Measurements from ENCODE around the gene TMIGD3. TPM values are rescaled to one million over a fixed set of nuclear protein-coding genes. Genes with fewer than 3 reads are reported as not detected.

TMIGD3 gene
- total and polyA plus RNA-seq, 7 experiments from 2014 or later: 0.41 TPM; not detected in 6

DNA sequence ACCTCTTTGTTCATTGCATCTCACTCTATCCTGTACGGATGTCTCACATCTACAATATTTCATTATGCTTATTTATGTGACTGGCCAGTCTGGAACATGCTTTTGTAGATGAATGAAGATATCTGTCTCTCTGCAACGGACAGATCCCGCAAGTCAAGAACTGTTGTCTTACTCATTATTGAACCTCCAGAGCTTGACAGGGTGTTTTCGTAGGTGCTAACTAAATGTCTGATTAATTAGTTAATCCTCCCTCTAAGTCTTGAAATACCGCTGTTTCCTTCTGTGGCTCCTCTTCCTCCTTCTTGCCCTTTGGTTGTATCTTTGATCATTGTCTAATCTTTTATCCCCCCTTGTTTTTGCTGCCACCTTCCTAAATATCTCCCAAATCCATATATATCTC, 32.8 kb downstream of the TMIGD3 start:
- Histone ChIP-seq H3K36me3 (ENCODE audit: control insufficient read depth in 2 of 3, insufficient read depth in 3 of 3, low read length in 3 of 3) (peaks cover 0 to 13% (median 0%) of the 10 kb centered on the region in 3 experiments), H3K4me1 (ENCODE audit: control insufficient read depth in 2 of 2, insufficient read depth in 2 of 2, low read length in 2 of 2) (peaks cover 41 to 45% of the 10 kb centered on the region in 2 donors), H3K27me3 (ENCODE audit: control insufficient read depth in 2 of 2, insufficient read depth in 2 of 2, low read length in 2 of 2) (no peaks in the 10 kb centered on the region), H3K27ac (ENCODE audit: low read depth, low read length) (peak overlapping the region; percentile 68), H3K4me3 (ENCODE audit: low read length) (peak overlapping the region; percentile 37), H3K9me3 (ENCODE audit: control insufficient read depth in 2 of 3, low read length in 3 of 3) (no peaks in the 10 kb centered on the region)
- CTCF ChIA-PET: interaction anchor here (0.6 to 3.2 kb wide), 3 partner anchors 11 to 440 kb away, joined by 5 to 15 read pairs (median 5); no protein-coding TSS in a partner anchor
- POLR2A ChIA-PET: interaction anchor here (1.0 to 9.0 kb wide), 3 partner anchors 10 to 281 kb away, joined by 3 to 96 read pairs (median 4); partner anchors contain the start of genes ATP5PB and WDR77
- Mint-ChIP-seq H3K4me1 (peaks cover 7 to 22% (median 11%) of the 10 kb centered on the region in 7 donors), H3K36me3 (peaks cover 0 to 20% (median 4%) of the 10 kb centered on the region in 5 donors), H3K9me3 (no peaks in the 10 kb centered on the region), H3K27me3 (no peaks in the 10 kb centered on the region), H3K27ac (no peak overlapping the region), H3K4me3 (no peak overlapping the region)
- intact Hi-C loops (cut with micrococcal nuclease): loop anchor here (5.0 to 10.0 kb wide), 3 partner anchors 37 to 1256 kb away; partner anchors contain the start of genes CHI3L2 (in 1 of the 2) and KCNC4 (in 1 of the 2)
- DNase-seq (no peak), ATAC-seq (peak; percentile 8)

DNA sequence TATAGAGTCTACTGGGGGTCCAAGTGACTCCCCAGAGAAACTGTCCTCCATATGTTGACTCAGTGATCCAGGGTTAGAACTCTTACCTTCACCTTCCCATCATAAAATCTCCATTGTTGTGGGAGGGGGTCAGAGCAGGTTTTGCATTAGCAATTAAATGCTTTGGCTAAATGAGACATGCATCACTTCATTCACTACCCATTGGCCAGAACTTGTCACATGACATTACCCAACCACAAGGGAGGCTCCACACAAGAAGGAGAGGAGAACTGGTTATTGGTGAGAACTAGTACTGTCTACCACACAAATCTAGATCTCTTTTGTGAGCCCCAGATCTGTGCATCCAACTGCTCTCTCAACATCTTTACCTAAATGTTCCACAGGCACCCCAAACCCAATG, 33.9 kb downstream of the TMIGD3 start:
- H3K9me3 Mint-ChIP-seq: no peaks in the 10 kb centered on the region
- H3K36me3 ChIP-seq (ENCODE audit: control insufficient read depth in 2 of 3, insufficient read depth in 3 of 3, low read length in 3 of 3): peaks cover 0 to 13% (median 0%) of the 10 kb centered on the region in 3 experiments
- DNase-seq: no peak
- no peaks in the 10 kb centered on the region for H3K27me3 ChIP-seq (ENCODE audit: control insufficient read depth in 2 of 2, insufficient read depth in 2 of 2, low read length in 2 of 2)
- H3K4me1 ChIP-seq (ENCODE audit: control insufficient read depth in 2 of 2, insufficient read depth in 2 of 2, low read length in 2 of 2): peaks cover 37 to 40% of the 10 kb centered on the region in 2 donors
- no peak overlapping the region for H3K4me3 Mint-ChIP-seq
- peaks cover 2 to 25% (median 13%) of the 10 kb centered on the region in 7 donors for H3K4me1 Mint-ChIP-seq
- no peak overlapping the region for H3K4me3 ChIP-seq (ENCODE audit: low read length)
- H3K27ac ChIP-seq (ENCODE audit: low read depth, low read length): peak overlapping the region; percentile 68
- no peak for ATAC-seq
- H3K9me3 ChIP-seq (ENCODE audit: control insufficient read depth in 2 of 3, low read length in 3 of 3): no peaks in the 10 kb centered on the region
- H3K27ac Mint-ChIP-seq: no peak overlapping the region
- intact Hi-C loops (cut with micrococcal nuclease): no loop called here
- no peaks in the 10 kb centered on the region for H3K27me3 Mint-ChIP-seq
- CTCF ChIA-PET: no interaction called here
- H3K36me3 Mint-ChIP-seq: peaks cover 0 to 23% (median 10%) of the 10 kb centered on the region in 5 donors
- POLR2A ChIA-PET: interaction anchor here (0.7 to 2.3 kb wide), 5 partner anchors 9 to 123 kb away, joined by 3 to 13 read pairs (median 3); partner anchors contain the start of genes ATP5PB and WDR77

DNA sequence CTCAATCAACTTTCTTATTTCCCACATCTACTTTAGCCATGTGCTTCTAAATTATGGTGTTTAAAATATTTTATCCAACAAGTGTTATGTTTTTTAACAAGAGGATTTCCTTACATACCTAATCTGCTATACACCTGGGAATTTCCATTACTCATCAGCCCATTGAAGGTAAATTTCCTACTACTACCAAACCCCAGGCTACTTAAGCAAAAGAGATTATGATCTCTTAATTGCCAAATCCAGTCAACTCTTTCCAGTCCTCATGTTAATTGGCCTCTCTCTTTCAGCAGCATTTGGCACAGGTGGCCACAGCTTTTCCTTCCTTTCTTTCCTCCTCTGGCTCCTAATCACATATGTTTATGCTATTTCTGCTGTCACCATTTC, 34.7 kb downstream of the TMIGD3 start:
- no peak overlapping the region for H3K27ac ChIP-seq (ENCODE audit: low read depth, low read length)
- no peak for ATAC-seq
- ChIA-PET CTCF (interaction anchor here (0.6 kb wide), 1 partner anchor 71 kb away, joined by 6 read pairs; no protein-coding TSS in a partner anchor), POLR2A (interaction anchor here (0.7 to 2.3 kb wide), 7 partner anchors 8 to 124 kb away, joined by 3 to 13 read pairs (median 3); partner anchors contain the start of genes ATP5PB and WDR77)
- Mint-ChIP-seq H3K4me3 (no peak overlapping the region), H3K36me3 (peaks cover 0 to 23% (median 17%) of the 10 kb centered on the region in 5 donors), H3K9me3 (no peaks in the 10 kb centered on the region), H3K27me3 (no peaks in the 10 kb centered on the region), H3K27ac (no peak overlapping the region), H3K4me1 (peaks cover 4 to 32% (median 20%) of the 10 kb centered on the region in 7 donors)
- H3K9me3 ChIP-seq (ENCODE audit: control insufficient read depth in 2 of 3, low read length in 3 of 3): no peaks in the 10 kb centered on the region
- H3K27me3 ChIP-seq (ENCODE audit: control insufficient read depth in 2 of 2, insufficient read depth in 2 of 2, low read length in 2 of 2): no peaks in the 10 kb centered on the region
- no peak for DNase-seq
- H3K4me3 ChIP-seq (ENCODE audit: low read length): no peak overlapping the region
- H3K36me3 ChIP-seq (ENCODE audit: control insufficient read depth in 2 of 3, insufficient read depth in 3 of 3, low read length in 3 of 3): peaks cover 0 to 13% (median 0%) of the 10 kb centered on the region in 3 experiments
- intact Hi-C loops (cut with micrococcal nuclease): no loop called here
- H3K4me1 ChIP-seq (ENCODE audit: control insufficient read depth in 2 of 2, insufficient read depth in 2 of 2, low read length in 2 of 2): peaks cover 37 to 40% of the 10 kb centered on the region in 2 donors

DNA sequence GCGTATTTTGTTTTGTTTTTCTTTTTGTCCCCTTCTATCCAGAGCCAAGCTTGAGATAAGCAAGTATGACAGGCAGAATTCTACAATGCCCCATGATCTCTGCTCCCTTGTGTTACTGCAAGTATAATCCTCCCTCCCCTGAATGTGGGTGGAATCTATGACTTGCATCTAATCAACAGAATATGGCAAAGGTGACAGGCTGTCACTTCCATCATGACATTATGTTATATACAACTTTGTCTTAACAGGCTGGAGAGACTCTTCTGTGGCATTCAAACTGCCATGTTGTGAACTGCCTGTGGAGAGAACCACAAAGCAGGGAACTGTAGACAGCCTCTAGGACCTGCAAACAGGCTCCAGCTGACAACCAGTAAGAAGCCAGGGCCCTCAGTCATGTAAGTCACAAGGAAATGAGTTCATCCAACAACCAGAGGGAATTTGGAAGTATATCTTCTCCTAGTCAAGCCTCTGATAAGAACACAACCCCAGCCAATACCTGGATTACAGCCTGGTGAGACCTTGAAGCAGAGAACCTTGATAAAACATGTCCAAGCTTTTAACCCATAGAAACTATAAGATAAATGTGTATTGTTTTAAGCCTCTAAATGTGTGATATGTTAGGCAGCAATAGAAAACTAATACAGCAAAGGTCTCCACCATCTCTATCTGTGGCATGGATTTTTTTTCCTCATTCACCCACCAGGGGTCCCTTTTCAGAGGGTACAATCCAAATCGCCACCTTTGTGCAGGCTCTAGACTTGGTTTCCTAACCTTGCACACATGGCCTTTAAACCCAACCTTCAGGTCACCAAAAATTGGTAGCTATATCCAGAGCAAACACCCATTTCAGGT, 35.3 kb downstream of the TMIGD3 start:
- H3K4me1 ChIP-seq (ENCODE audit: control insufficient read depth in 2 of 2, insufficient read depth in 2 of 2, low read length in 2 of 2): peaks cover 37 to 40% of the 10 kb centered on the region in 2 donors
- Mint-ChIP-seq H3K36me3 (peaks cover 4 to 26% (median 22%) of the 10 kb centered on the region in 5 donors), H3K9me3 (no peaks in the 10 kb centered on the region), H3K27me3 (no peaks in the 10 kb centered on the region), H3K4me3 (no peak overlapping the region), H3K4me1 (peaks cover 3 to 37% (median 22%) of the 10 kb centered on the region in 7 donors), H3K27ac (peak overlapping the region in 4 of 9 donors; percentile 20 to 68 (median 33))
- ChIA-PET CTCF (no interaction called here), POLR2A (interaction anchor here (0.7 to 3.4 kb wide), 7 partner anchors 8 to 124 kb away, joined by 3 to 13 read pairs (median 3); partner anchors contain the start of genes ATP5PB and WDR77)
- intact Hi-C loops (cut with micrococcal nuclease): no loop called here
- H3K9me3 ChIP-seq (ENCODE audit: control insufficient read depth in 2 of 3, low read length in 3 of 3): no peaks in the 10 kb centered on the region
- no peak overlapping the region for H3K4me3 ChIP-seq (ENCODE audit: low read length)
- H3K27ac ChIP-seq (ENCODE audit: low read depth, low read length): no peak overlapping the region
- peaks cover 0 to 13% (median 0%) of the 10 kb centered on the region in 3 experiments for H3K36me3 ChIP-seq (ENCODE audit: control insufficient read depth in 2 of 3, insufficient read depth in 3 of 3, low read length in 3 of 3)
- no peaks in the 10 kb centered on the region for H3K27me3 ChIP-seq (ENCODE audit: control insufficient read depth in 2 of 2, insufficient read depth in 2 of 2, low read length in 2 of 2)
- ATAC-seq: no peak
- no peak for DNase-seq

DNA sequence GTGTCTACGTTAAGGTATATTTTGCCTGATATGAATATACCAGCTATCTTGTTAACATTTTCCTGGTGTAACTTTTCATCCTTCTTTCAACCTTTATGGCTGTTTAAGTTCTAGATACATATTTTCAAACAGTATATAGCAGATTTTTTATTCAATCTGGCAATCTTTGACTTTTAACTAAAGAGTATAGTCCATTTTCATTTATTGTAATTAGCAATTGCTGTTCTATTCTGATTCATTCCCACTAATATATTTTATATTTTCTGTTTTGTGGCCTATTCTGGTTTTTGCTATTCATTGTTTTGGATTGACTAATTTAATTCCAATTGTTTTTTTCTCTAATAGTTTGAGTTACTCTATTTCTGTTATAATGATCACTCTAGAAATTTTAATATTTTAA, 37.0 kb downstream of the TMIGD3 start:
- ChIA-PET CTCF (interaction anchor here (2.3 kb wide), 1 partner anchor 14 kb away, joined by 11 read pairs; no protein-coding TSS in a partner anchor), POLR2A (interaction anchor here (0.6 to 3.4 kb wide), 4 partner anchors 10 to 42 kb away, joined by 3 to 12 read pairs (median 3); partner anchors contain the start of genes ADORA3, ATP5PB, TMIGD3 and WDR77)
- peaks cover 3 to 32% (median 25%) of the 10 kb centered on the region in 7 donors for H3K4me1 Mint-ChIP-seq
- DNase-seq (no peak), ATAC-seq (no peak)
- Histone ChIP-seq H3K4me3 (ENCODE audit: low read length) (no peak overlapping the region), H3K27me3 (ENCODE audit: control insufficient read depth in 2 of 2, insufficient read depth in 2 of 2, low read length in 2 of 2) (no peaks in the 10 kb centered on the region), H3K27ac (ENCODE audit: low read depth, low read length) (no peak overlapping the region), H3K9me3 (ENCODE audit: control insufficient read depth in 2 of 3, low read length in 3 of 3) (no peaks in the 10 kb centered on the region), H3K36me3 (ENCODE audit: control insufficient read depth in 2 of 3, insufficient read depth in 3 of 3, low read length in 3 of 3) (peaks cover 5 to 28% (median 13%) of the 10 kb centered on the region in 3 experiments), H3K4me1 (ENCODE audit: control insufficient read depth in 2 of 2, insufficient read depth in 2 of 2, low read length in 2 of 2) (peaks cover 25 to 27% of the 10 kb centered on the region in 2 donors)
- H3K27ac Mint-ChIP-seq: no peak overlapping the region
- peaks cover 5 to 35% (median 31%) of the 10 kb centered on the region in 5 donors for H3K36me3 Mint-ChIP-seq
- H3K27me3 Mint-ChIP-seq: no peaks in the 10 kb centered on the region
- intact Hi-C loops (cut with micrococcal nuclease): no loop called here
- H3K9me3 Mint-ChIP-seq: no peaks in the 10 kb centered on the region
- no peak overlapping the region for H3K4me3 Mint-ChIP-seq

DNA sequence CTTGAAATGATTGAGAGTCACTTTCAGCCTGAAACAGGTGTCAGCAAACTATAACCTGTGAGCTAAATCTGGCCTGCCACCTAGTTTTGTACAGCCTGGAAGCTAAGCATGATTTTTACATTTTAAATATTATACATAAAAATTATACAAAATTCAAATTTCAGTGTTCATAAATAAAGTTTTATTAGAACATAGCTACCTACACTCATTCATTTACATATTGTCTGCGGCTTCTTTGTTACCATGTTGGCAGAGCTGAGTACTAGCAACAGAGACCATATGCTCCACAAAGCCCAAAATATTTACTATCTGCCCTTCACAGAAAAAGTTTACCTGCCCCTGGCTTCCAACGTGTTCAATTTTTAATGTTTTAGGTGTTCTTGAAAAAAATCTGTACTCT, 37.7 kb downstream of the TMIGD3 start:
- Mint-ChIP-seq H3K27me3 (no peaks in the 10 kb centered on the region), H3K4me3 (no peak overlapping the region), H3K4me1 (peaks cover 3 to 32% (median 25%) of the 10 kb centered on the region in 7 donors), H3K9me3 (no peaks in the 10 kb centered on the region), H3K36me3 (peaks cover 7 to 42% (median 31%) of the 10 kb centered on the region in 5 donors), H3K27ac (peak overlapping the region in 1 of 9 donors; percentile 7)
- Histone ChIP-seq H3K4me1 (ENCODE audit: control insufficient read depth in 2 of 2, insufficient read depth in 2 of 2, low read length in 2 of 2) (peaks cover 20 to 23% of the 10 kb centered on the region in 2 donors), H3K9me3 (ENCODE audit: control insufficient read depth in 2 of 3, low read length in 3 of 3) (no peaks in the 10 kb centered on the region), H3K27ac (ENCODE audit: low read depth, low read length) (no peak overlapping the region), H3K4me3 (ENCODE audit: low read length) (no peak overlapping the region), H3K27me3 (ENCODE audit: control insufficient read depth in 2 of 2, insufficient read depth in 2 of 2, low read length in 2 of 2) (no peaks in the 10 kb centered on the region), H3K36me3 (ENCODE audit: control insufficient read depth in 2 of 3, insufficient read depth in 3 of 3, low read length in 3 of 3) (peaks cover 7 to 34% (median 14%) of the 10 kb centered on the region in 3 experiments)
- ATAC-seq: no peak
- CTCF ChIA-PET: interaction anchor here (1.2 to 2.3 kb wide), 3 partner anchors 11 to 42 kb away, joined by 4 to 11 read pairs (median 4); no protein-coding TSS in a partner anchor
- intact Hi-C loops (cut with micrococcal nuclease): no loop called here
- POLR2A ChIA-PET: interaction anchor here (0.6 to 3.4 kb wide), 6 partner anchors 11 to 42 kb away, joined by 3 to 12 read pairs (median 3); partner anchors contain the start of genes ADORA3, ATP5PB, TMIGD3 and WDR77
- no peak for DNase-seq

All from naive thymus-derived CD4-positive, alpha-beta T cell (primary cell).